K562 (cell line): Measurements from ENCODE around the gene TRPC4AP.

ENCODE experiments used
- EZH2 ChIP-seq: IDR thresholded peaks from 2 replicates; pipeline ENCODE4 v1.6.1; 2012; ENCODE audit warnings: low read depth, mild to moderate bottlenecking, inconsistent platforms, low read length, borderline replicate concordance
- HDGF ChIP-seq: fragments of 450-650 bp; IDR thresholded peaks from 2 replicates; pipeline ENCODE4 v1.6.1; 2016

- TF ChIP-seq EZH2, result no peak
- TF ChIP-seq HDGF, result no peak
Observed at GRCh38 chr20:35106827-35107380, 14.3 kb upstream of the TRPC4AP start.
